Measurements from ENCODE around the gene HSD17B1. TPM values are rescaled to one million over a fixed set of nuclear protein-coding genes. Genes with fewer than 3 reads are reported as not detected.
A peak's percentile ranks its signal among the peaks of the same experiment; 100 is the strongest.

Gene HSD17B1
- total RNA-seq, 1 donor from 2014 or later = 1.4 TPM

DNA sequence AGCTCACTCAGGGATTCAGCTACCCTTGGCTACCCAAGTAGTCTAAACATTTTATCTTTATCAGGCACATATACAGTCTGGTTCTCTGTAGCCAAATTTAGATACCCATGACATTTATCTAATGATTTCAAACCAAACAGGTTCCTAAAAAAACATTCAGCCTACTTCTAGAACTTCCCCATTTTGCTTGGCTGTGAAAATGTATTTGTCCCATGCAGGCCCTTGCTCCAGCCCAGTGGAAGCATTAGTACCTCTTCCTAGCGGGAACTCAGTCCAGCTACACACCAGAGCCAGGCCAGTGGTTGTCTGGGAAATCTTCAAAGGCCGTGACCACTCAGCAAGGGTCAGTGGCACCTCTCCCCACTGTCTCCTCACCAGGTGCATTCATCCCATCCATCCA lies 42.9 kb upstream of the HSD17B1 start:
- H3K4me3 Mint-ChIP-seq (ENCODE audit: unreplicated experiment) = no peak overlapping the region
- TF ChIP-seq, protein P1, sequence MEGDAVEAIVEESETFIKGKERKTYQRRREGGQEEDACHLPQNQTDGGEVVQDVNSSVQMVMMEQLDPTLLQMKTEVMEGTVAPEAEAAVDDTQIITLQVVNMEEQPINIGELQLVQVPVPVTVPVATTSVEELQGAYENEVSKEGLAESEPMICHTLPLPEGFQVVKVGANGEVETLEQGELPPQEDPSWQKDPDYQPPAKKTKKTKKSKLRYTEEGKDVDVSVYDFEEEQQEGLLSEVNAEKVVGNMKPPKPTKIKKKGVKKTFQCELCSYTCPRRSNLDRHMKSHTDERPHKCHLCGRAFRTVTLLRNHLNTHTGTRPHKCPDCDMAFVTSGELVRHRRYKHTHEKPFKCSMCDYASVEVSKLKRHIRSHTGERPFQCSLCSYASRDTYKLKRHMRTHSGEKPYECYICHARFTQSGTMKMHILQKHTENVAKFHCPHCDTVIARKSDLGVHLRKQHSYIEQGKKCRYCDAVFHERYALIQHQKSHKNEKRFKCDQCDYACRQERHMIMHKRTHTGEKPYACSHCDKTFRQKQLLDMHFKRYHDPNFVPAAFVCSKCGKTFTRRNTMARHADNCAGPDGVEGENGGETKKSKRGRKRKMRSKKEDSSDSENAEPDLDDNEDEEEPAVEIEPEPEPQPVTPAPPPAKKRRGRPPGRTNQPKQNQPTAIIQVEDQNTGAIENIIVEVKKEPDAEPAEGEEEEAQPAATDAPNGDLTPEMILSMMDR (IDR thresholded peaks at IDR 0.05) = no peak
- no peak for DNase-seq (ENCODE audit: extremely low spot score, unreplicated experiment)
- no peaks in the 10 kb centered on the region for H3K9me3 Mint-ChIP-seq (ENCODE audit: unreplicated experiment)
- H3K27ac Mint-ChIP-seq (ENCODE audit: unreplicated experiment) = no peak overlapping the region
- H3K36me3 Mint-ChIP-seq (ENCODE audit: unreplicated experiment) = peaks cover 28% of the 10 kb centered on the region
- no peaks in the 10 kb centered on the region for H3K27me3 Mint-ChIP-seq (ENCODE audit: unreplicated experiment)
- peaks cover 18% of the 10 kb centered on the region for H3K4me1 Mint-ChIP-seq (ENCODE audit: unreplicated experiment)

DNA sequence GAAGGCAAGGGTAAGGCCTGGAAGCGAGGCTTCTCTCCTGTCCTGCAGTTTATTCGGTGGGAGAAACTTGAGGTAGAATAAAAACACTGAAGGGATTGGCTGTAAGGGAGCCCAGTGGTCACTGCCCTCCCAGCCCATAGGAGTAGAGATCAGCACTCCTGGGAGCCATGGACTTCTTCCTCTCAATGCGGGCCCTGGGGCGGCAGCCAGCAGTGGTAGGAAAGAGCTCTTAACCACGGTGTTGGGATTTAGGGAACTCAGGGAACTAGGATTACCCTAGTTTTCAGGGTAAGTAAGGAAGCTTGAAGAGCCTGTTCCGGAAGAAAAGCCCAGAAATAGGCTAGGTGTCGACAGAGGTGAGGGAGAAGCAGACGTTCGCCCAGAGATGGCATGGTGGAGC lies 40.5 kb upstream of the HSD17B1 start:
- no peaks in the 10 kb centered on the region for H3K27me3 Mint-ChIP-seq (ENCODE audit: unreplicated experiment)
- H3K9me3 Mint-ChIP-seq (ENCODE audit: unreplicated experiment) = no peaks in the 10 kb centered on the region
- H3K4me1 Mint-ChIP-seq (ENCODE audit: unreplicated experiment) = peaks cover 19% of the 10 kb centered on the region
- TF ChIP-seq, protein P1 (IDR thresholded peaks at IDR 0.05) = no peak
- peaks cover 25% of the 10 kb centered on the region for H3K36me3 Mint-ChIP-seq (ENCODE audit: unreplicated experiment)
- no peak for DNase-seq (ENCODE audit: extremely low spot score, unreplicated experiment)
- no peak overlapping the region for H3K27ac Mint-ChIP-seq (ENCODE audit: unreplicated experiment)
- H3K4me3 Mint-ChIP-seq (ENCODE audit: unreplicated experiment) = no peak overlapping the region

DNA sequence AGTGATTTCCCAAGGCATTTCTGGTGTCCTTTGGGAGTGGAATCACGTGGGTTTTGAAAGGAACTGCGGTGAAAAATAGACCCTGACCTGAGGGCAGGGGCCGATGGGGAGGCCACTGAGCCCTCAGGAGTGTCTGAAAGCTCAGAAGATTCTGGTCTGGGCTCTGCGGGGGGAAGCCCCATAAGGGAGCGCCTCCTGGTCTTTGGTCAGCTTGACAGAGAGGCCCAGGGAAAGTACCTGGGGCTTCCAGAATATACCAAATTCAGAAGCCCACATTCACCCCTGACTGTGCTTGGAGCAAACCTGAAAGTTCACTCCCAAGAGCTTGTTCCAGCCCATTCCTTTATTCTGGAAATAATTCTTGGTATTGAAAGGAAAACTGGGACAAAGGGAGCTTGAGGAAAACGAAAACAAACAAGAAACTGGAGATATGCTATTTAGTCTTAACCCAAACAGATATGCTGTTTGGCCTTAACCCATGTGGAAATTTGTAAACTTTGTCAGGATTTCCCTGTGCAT lies 39.9 kb upstream of the HSD17B1 start:
- H3K27ac Mint-ChIP-seq (ENCODE audit: unreplicated experiment) = peak overlapping the region; percentile 81
- no peak overlapping the region for H3K4me3 Mint-ChIP-seq (ENCODE audit: unreplicated experiment)
- H3K27me3 Mint-ChIP-seq (ENCODE audit: unreplicated experiment) = no peaks in the 10 kb centered on the region
- no peaks in the 10 kb centered on the region for H3K9me3 Mint-ChIP-seq (ENCODE audit: unreplicated experiment)
- DNase-seq (ENCODE audit: extremely low spot score, unreplicated experiment) = no peak
- peaks cover 25% of the 10 kb centered on the region for H3K4me1 Mint-ChIP-seq (ENCODE audit: unreplicated experiment)
- peaks cover 25% of the 10 kb centered on the region for H3K36me3 Mint-ChIP-seq (ENCODE audit: unreplicated experiment)
- TF ChIP-seq, protein P1 (IDR thresholded peaks at IDR 0.05) = no peak

DNA sequence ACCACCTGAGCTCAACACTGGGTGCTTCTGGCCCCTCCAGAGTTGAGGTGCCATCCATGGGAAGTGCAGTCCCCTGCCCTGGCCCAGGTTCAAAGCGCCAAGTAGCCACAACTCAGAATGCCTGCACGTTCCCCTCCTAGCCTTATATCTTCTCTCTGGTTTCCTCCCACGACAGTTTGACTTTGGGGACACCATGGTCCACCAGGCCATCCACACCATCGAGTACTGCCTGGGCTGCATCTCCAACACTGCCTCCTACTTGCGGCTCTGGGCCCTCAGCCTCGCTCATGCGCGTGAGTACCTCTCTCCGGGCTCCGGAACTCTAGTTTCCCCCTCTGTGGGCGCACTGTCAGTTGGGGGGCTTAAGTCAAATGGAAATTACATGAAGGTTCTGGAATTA lies 39.0 kb upstream of the HSD17B1 start:
- TF ChIP-seq, protein P1 (IDR thresholded peaks at IDR 0.05) = no peak
- H3K4me1 Mint-ChIP-seq (ENCODE audit: unreplicated experiment) = peaks cover 34% of the 10 kb centered on the region
- no peak overlapping the region for H3K27ac Mint-ChIP-seq (ENCODE audit: unreplicated experiment)
- H3K36me3 Mint-ChIP-seq (ENCODE audit: unreplicated experiment) = peaks cover 19% of the 10 kb centered on the region
- no peak for DNase-seq (ENCODE audit: extremely low spot score, unreplicated experiment)
- no peak overlapping the region for H3K4me3 Mint-ChIP-seq (ENCODE audit: unreplicated experiment)
- H3K9me3 Mint-ChIP-seq (ENCODE audit: unreplicated experiment) = no peaks in the 10 kb centered on the region
- no peaks in the 10 kb centered on the region for H3K27me3 Mint-ChIP-seq (ENCODE audit: unreplicated experiment)

DNA sequence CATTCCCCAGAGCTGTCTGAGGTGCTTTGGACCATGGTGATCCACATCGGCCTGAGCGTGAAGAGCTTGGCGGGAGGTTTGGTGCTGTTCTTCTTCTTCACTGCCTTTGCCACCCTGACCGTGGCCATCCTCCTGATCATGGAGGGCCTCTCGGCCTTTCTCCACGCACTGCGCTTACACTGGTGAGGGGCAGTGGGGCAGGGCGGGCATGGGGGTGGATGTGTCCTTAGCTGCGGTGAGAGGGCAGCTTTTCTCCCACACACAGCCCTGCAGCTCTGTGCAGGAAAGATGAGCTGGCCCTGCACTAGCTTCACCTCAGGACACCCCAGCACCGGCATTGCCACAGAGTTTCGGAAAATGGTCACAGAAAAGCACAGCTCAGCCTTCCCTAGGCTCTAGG lies 38.4 kb upstream of the HSD17B1 start:
- H3K27me3 Mint-ChIP-seq (ENCODE audit: unreplicated experiment) = no peaks in the 10 kb centered on the region
- TF ChIP-seq, protein P1 (IDR thresholded peaks at IDR 0.05) = no peak
- no peak overlapping the region for H3K27ac Mint-ChIP-seq (ENCODE audit: unreplicated experiment)
- no peak overlapping the region for H3K4me3 Mint-ChIP-seq (ENCODE audit: unreplicated experiment)
- peaks cover 14% of the 10 kb centered on the region for H3K36me3 Mint-ChIP-seq (ENCODE audit: unreplicated experiment)
- DNase-seq (ENCODE audit: extremely low spot score, unreplicated experiment) = no peak
- peaks cover 40% of the 10 kb centered on the region for H3K4me1 Mint-ChIP-seq (ENCODE audit: unreplicated experiment)
- H3K9me3 Mint-ChIP-seq (ENCODE audit: unreplicated experiment) = no peaks in the 10 kb centered on the region
